GM21576 (cell line): ENCODE data around the gene UNC13D.
"Not testable (repeated sequence)": the region's sequence is repeated elsewhere in the genome, so short reads cannot be mapped to it uniquely, and the experiment has no call there.

Source experiments
- ATAC-seq: cut with Tn5 transposase; IDR thresholded peaks from one replicate; pipeline ENCODE4 v1.9.1; 2021; ENCODE audit warnings: mild to moderate bottlenecking, moderate library complexity; ENCODE audit not compliant: unreplicated experiment

UNC13D gene

DNA sequence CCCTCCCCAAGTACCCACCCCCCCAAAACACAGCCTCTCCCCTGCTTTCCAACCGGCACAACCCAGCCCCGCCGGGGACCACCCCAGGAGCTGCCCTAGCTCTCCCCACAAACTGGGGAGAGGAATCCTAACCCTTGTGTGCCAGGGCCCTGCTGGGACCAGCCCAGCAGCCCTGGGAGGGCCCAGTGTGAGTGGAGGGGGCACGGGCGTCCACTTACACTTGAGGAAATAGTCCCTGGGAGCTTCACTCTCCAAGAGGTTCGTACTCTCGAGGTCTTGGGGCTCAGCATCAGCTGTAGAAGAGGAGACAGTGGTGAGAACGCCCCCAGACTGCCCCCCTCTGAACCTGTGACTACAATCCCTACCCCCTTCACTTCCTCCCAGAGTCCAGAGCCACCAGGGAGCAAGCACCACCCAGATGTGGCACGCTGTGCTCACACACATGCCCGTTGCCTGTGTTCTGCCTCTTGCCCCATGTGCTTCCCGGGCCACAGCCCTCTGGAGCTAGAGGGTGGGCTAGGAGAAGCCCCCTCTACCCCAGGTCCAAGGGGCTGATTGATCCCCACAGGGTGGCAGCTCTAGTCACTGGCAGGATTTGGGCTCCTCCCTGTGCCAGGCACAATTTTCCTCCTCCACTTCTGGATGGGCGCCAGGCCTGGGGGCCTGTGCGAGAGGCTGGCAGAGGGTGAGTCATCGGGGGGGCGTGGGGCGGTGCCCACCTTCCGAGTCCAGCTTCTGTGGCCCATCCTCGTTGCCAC is 31.2 kb upstream of the UNC13D start:
- no peak for ATAC-seq

GRCh38 chr17:75874323-75875181 is 30.3 kb upstream of the UNC13D start:
- ATAC-seq, result no peak

DNA sequence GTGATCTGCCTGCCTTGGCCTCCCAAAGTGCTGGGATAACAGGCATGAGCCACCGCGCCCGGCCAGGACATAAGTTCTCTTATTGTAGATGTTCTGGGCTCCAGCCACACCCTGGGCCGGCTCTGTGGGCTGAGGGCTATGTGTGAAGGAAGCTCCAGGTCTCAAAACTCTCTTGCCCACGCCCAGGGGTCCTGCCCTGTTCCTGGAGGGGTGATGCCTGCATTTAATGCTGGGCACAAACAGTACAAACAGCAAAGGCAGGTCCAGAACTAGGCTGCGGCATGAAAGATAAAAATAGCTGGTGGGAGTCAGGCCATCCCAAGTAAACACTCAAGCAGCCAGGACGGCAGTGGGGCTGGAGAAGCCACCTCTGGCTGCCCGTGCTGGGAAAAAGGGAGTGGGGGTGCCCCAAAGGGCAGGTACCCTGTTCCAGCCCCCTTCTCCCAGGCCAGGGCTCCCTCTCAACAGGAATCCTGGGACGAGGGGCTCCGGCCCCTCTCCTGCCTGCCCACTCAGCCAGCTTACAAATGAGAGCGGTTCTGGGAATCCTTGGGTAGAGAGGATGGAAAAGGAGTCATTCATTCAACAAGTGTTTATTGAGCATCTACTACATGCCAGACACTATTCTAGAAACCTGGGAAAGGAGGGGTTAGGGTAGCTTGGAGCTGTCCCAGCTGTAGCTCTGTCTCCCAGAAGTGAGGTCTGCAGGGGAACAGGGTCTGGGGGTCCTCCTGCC is 29.6 kb upstream of the UNC13D start:
- no peak for ATAC-seq

DNA sequence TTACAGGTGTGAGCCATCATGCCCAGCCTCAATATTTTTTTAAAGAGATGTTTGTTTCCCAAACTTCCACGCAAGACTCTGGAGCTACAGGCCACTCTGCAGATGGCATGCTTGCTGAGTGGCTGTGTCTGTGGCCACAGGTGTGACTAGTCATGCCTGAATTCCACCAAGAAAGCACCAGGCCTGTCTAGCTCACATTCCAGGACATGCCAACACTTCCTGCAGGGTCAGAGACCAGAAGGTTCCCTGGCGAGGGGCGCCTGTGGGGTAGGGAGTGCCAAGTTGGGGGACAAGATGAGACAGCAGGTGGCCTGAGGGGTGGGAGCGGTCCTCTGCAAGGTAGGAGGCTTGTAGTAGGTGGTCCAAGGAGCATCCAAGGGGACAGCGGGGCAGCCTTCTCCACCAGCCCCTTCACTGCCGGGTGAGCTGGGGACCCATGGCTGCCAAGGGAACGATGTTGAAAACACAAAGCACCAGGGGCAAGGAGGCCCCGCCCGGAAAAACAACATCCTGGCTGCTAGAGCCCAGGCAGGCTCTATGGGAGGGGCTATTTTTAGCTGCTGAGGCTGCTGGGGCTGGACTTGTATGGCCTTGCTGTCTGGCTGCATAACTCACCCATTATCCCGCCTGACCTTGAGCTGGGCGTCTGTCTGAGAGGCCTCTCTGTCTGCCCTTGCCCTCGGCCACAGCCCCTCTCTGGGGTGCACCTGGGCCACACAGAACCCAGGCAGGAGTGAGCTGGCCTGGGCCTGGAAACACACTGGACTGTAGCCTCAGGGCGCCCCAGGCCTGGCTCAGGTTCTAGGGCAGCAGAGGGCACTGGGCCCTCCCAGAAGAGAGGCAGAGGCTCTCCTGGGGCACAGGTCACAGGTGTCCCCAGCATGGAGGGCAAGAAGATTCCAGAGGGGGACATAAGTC is 28.5 kb upstream of the UNC13D start:
- no peak for ATAC-seq

DNA sequence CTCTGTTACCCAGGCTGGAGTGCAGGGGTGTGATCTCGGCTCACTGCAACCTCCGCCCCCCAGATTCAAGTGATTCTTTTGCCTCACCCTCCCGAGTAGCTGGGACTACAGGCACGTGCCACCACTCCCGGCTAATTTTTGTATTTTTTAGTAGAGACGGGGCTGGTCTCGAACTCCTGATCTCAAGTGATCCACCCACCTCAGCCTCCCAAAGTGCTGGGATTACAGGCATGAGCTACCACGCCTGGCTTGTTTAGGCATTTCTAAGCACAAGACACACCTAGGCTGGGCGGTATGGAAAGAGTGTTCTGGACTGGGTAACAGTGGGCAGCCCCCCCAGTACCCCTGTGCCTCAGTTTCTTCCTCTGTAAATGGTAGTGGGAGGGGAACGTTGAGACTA is 26.0 kb upstream of the UNC13D start:
- not testable (repeated sequence) for ATAC-seq

DNA sequence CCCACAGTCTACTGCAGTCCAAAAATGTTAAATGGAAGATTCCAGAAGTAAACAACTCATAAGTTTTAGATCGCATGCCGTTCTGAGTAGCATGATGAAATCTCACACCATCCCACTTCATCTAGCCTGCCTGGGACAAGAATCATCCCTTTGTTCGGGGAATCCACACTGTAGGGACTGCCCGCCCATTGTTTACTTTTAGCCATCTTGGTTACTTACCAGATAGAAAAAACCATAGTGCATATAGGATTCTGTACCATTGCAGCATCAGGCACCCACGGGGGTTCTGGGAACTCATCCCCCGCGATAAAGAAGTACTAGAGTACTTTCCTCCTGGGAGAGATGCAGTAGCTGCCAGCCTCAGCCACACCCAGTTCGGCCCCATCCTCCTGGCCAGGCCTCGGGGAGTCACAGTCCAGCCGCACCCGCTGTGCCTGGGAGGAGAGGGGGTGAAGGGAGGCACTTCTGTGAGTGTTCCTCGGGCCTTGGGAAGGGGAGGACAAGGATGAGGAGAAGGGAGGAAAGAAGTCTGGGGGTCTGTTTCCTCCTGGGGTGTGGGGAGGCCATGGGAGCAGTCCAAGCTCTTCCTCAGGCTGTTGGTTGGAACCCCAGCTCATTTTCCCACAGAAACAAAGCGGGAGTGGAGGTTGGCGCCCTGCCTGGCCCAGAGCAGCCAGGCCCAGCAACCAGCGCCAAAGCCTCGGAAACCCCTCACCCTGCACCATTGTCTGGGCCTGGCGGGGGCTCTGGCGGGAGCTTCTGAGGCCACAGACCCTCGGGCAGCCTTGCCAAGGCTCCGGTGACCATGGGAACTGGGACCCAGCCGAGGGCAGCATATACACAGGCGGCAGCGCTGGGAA is 25.3 kb upstream of the UNC13D start:
- ATAC-seq, result no peak

DNA sequence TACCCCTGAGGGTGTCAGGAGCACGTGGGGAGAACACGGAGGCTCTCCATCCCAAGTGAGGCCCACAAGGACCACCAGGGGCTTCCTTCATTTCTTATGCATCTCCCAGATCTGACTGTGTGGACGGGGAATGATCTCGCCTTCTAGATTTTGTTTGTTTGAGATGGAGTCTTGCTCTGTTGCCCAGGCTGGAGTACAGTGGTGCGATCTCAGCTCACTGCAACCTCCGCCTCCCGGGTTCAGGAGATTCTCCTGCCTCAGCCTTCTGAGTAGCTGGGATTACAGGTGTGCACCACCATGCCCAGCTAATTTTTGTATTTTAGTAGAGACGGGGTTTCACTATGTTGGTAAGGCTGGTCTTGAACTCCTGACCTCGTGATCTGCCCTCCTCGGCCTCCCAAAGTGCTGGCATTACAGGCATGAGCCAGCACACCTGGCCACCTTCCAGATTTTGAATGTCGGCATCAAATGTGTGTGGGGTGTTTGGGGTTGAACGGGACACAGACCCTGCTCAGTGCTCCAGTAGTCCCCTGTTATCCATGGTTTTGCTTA is 24.6 kb upstream of the UNC13D start:
- ATAC-seq, result not testable (repeated sequence)

GRCh38 chr17:75865404-75866188 is 21.4 kb upstream of the UNC13D start:
- not testable (repeated sequence) for ATAC-seq

- peak; percentile 22 for ATAC-seq
Measured at GRCh38 chr17:75864887-75865286, 20.7 kb upstream of the UNC13D start.

DNA sequence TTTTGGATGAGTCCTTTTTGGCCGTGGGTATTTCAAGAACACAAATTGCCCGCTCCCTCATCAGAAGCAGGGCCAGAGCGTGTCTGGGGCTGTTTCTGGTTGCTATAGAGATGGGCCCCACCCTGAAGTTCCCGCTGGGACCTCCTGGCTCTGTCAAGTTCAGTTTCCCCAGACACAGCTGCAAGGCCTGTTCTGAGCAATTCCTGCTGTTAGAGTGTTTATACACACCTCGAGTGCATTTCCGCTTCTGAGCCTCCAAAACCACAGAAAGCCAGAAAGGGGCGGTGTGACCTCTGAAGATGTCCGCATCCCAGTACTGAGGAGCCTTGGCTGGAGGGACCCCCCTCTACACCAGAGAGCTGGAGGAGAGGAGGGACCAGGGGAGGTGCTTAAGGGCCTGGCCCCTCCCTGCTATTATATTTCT is 20.3 kb upstream of the UNC13D start:
- peak; percentile 79 for ATAC-seq

GRCh38 chr17:75861927-75862317 is 17.7 kb upstream of the UNC13D start:
- no peak for ATAC-seq

GRCh38 chr17:75859358-75859757 is 15.2 kb upstream of the UNC13D start:
- ATAC-seq, result not testable (repeated sequence)

DNA sequence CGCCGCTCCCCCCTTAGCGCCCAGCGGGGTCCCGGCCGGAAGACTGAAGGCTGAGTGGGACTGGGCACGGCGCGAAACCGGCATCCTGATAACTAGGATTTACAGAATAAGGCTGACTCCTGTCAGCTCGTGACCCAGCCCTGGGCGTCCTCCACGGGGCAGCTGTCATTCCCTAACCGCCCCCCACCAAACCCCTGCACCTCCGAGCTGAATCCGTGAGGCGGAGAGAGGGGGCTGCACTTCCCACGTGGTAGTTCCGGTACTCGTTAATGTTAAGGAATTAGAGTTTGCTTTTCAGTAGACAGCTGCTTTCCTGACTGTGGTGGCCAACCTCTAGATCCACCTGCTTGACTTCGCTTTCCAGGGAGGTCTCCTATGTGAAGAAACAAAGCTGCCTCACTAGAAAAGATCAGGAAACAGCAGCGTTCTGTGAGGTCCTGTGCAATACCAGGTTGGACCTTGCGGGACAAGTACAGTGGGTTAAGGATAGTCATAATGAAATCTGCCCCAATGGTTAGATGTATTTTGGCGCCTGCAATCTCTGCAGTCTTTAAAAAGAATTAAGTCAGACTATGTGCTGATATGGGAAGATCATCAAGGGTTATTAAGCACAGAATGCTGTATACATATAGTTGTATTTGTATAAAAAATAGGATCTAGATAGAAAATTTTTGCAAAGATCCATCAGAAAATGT is 12.0 kb upstream of the UNC13D start:
- ATAC-seq, result peak; percentile 32

- peak; percentile 80 for ATAC-seq
Measured at GRCh38 chr17:75855310-75856061, 11.3 kb upstream of the UNC13D start, which contains the start of gene WBP2. Gene WBP2, minus strand, starts transcription at chr17:75855335. Its CDS starts 38 bp downstream, at chr17:75855297.

DNA sequence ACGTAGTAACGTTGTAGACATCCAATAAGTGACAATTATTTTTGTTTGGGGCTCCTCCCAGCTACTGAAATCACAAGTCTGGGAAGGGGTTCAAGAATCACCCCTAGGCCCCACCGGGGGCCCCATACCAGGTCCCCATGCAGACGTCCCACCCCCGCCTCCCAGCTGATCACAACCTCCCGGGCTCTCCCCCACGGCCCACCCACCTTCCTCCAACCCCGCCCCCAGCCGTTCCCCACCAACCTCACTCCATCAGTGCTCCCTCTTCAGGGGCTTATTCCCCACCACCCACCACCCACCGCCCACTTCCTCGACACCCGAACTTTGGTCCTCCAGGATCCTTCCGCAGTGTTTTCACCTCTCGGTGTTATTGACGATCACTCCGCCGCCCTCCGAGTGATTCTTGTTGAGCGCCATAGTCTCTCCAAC is 10.7 kb upstream of the UNC13D start:
- no peak for ATAC-seq

- ATAC-seq, result no peak
Measured at GRCh38 chr17:75854101-75854748, 10.0 kb upstream of the UNC13D start.
